GM18505 (cell line): ENCODE data around the gene IRX1.

ENCODE experiments used
- ATAC-seq: cut with Tn5 transposase; IDR thresholded peaks from one replicate; pipeline ENCODE4 v1.9.1; 2021; ENCODE audit not compliant: unreplicated experiment
- POLR2A ChIP-seq: IDR thresholded peaks from 4 replicates; pipeline ENCODE4 v1.6.1; 2011; ENCODE audit warnings: borderline replicate concordance; ENCODE audit not compliant: insufficient read depth, insufficient read length; ENCODE audit errors: extremely low read depth

IRX1 gene

DNA sequence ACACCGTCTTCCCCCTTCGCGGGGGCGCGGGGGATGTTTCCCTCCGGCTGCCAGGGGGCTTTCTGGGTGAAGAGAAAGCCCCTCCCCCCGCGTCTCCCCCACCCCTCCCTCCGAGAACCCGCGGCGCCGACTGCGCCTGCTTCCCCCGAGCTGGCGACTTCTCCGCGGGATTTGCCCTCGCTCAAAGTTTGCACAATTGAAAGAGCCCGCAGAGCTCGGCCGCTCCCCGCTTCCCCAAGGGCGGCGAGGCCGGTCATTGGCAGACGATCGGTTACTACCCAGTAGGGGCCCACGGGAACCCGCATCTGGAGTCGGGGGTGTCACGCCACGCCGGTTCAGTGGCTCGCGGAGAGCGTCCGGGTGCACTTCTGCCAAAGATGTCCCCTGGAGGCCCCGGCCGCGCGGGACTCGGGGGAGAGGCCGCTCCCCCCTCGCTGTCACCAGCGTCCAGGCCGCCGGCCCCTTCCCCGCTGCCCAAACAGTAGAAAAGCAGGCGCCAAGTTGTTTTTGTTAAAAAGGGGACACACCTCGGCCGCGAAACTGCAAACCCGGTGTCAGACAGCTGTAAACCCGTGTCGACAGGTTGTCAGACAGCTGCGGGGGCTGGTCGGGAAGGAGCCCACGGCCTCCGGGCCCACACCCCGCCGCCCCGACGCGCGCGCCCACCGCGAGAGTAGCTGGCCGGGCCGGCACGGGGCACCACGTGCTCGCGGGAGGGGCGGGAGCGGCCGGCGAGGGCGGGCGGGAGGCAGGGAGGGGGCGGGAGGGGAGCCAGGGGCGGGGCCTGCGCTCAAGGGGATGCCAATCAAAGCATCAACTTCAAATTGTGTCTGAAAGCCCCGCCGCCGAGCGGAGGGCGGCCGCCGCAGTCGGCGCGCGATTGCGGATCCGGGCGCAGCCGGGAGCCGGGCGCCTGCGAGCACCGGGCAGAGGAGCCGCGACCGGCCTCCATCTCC is at the start of gene IRX1:
Gene IRX1, plus strand, starts transcription at position 827 of the 956 bp plus-strand sequence. CDS start 274 bp downstream, outside the sequence.
- no peak for TF ChIP-seq POLR2A
- ATAC-seq = no peak

DNA sequence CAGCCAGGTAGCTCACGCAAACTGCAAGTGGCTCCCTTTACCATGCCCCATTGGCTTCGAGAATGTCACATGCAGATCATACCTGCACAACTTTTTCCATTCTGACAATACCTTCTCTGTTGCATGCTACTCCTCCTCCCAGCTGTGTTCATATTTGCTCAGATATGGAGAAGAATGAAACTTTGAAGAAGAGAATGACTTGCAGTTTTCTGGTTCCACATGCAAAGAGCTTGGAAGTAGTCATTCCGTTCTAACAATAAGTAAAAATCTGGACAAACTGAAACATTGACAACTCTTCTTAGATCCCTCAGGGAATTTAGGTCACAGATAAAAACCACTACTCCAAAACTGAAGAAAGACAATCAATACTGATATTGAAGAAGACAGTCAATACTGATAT is 49.6 kb upstream of the IRX1 start:
- TF ChIP-seq POLR2A = no peak
- no peak for ATAC-seq

DNA sequence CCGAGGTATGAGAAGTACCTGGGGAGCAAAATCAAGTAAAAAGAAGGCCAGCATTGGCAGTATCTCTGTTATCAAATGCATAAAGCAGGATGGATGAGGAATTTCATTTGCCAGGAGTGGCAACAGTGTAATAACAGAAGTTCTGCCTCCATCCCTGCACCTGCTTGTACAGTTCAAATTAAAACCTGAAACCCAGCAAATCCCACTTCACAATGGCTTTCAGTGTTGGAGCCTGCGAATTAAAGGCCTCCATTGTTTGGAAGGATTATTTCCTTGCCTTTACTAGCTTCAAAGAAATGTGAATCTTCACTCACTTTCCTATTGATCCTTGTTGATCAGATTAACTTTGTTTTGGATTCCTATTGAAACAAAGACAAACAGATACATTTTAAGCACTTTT is 31.5 kb upstream of the IRX1 start:
- TF ChIP-seq POLR2A = no peak
- no peak for ATAC-seq

DNA sequence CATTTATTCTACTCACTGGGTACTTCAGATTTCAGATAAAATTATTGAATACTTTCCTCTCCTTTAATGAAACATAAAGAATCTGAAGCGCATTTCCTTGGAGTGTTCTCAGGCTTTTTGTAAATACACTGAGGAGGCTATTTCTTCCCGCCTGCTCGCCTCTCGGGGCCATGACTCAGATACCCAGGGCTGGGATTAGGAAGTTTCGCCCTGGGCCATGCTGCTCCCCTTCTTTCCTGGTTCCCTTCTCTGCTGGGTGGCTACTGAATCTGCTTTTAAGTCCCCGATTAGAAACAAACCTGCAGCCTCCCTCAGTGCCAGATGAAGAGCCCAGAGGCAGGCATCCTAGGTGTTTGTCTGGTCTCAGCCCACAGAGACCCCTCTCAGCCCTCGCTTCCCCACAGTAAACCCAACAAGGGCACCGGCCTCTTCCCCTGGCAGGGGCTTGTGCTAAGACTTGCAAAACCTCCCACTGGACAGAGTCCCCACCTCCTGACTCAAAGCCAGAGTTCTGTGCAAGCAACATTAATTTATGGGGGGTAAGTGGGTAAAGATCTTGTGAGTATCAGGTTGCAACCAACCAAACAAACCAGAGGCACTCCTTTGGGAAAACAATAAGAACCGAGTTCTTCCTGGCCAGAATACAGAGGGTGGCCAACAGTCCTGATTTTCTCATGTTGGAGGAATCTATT is 30.7 kb upstream of the IRX1 start:
- ATAC-seq = no peak
- no peak for TF ChIP-seq POLR2A

DNA sequence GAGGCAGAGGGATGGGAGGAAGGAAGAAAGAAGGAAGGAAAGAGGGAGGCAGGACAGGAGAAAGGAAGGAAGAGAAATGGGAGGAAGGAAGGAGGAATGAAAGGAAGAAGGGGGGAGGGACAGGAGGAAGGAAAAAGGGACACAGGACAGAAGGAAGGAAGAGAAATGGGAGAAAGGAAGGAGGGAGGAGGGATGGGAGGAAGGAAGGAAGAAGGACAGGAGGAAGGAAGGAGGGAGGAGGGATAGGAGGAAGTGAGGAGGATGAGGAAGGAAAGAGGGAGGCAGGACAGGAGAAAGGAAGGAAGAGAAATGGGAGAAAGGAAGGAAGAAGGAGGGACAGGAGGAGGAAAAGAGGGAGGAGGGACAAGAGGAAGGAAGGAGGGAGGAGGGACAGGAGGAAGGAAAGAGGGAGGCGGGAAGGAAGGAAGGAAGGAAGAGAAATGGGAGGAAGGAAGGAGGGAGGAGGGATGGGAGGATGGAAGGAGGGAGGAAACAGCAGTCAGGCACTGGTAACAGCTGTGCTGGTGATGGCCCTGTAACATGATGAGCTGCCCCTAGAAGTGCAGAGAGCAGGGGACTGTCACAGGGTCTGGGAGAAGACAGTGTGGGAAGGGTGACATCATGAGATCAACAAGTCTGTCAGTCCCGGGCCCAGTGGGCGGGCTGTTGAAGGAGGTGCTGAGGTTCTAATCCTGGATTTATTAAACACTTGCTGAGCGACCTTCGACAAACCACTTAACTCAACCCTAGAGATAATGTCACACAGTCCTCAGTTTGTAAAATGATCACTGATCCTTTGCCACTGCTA is 10.7 kb upstream of the IRX1 start:
- ATAC-seq = no peak
- TF ChIP-seq POLR2A = no peak

DNA sequence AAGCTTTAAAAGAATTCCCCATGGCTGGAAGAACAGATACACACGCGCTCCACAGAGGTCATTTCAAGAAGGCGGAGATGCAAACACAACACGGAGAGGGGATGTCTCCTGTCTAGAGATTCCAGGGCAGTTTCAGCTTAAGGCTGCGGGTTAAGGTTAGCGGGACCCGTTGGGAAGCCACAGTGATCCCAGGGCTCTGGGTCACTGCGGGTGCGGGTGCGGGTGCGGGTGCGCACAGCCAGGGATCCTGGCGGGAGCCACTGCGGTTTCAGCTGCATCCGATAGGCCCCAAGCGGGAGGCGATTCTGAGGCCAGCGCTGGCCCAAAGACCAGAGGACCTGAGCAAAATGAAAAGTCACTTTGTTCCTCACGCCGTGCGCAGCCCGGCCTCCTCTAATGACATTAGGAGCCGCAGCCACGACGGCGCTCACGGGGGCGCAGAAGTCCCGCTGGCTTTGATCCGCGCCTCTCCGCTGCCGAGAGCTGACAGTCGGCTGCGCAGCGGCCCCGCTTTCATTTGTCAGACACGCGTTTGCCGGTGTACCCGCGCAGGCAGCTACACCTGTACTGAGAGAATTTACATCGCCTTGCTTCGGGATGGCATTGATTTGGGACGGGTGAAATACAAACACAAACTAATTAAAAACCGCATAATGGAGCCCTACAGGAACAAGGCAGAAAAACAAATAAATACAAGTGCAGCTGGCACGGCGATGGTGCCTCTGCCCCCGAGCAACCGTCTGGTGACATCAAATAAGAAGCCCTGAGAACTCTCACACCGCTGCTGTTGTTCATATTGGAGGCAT is 5.3 kb upstream of the IRX1 start:
- no peak for TF ChIP-seq POLR2A
- ATAC-seq = no peak

DNA sequence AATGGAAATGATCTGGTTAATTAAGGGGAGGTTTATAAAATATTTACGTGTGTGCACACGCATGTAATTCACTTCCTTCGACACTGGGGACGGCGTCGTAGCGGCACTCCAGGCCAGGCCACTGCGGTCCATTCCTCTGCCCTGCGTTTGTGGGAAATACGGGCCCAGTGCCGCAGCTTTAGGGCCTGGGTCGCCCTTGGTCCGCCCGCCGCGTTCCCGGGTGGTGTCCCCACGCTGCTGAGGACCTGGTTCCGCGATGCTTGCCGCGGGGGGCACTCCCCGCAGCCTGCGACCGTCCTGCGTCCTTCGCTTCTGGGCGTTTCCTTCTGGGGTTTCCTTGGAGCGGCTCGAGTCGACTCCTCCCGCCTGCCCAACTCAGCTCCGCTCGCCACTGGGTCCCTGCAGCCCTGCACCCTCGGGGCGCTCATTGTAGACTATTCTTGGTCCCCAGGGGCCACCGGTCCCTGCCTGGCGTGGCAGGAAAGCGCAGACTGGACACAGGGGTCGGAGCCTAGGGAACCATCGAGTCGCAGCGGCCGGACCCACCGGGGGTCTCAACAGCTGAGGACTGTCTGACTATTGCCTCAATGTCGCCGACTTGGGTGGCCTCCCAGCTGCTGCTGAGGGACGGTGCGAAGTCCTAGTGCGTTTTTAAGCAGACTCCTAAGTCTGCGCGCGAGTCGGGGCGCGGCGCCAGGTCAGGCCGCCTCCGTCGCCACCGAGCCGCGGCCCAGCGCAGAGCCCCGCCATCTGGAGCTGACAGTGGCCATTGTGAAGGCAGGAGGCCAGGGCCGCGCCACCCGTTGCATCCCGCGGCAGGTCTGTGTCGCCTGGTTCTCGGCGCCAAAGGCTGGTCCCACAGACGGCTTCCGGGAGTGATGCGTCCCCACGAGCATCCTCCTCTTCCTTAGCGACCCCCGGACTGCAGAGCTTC is 4.4 kb upstream of the IRX1 start:
- no peak for ATAC-seq
- TF ChIP-seq POLR2A = no peak

DNA sequence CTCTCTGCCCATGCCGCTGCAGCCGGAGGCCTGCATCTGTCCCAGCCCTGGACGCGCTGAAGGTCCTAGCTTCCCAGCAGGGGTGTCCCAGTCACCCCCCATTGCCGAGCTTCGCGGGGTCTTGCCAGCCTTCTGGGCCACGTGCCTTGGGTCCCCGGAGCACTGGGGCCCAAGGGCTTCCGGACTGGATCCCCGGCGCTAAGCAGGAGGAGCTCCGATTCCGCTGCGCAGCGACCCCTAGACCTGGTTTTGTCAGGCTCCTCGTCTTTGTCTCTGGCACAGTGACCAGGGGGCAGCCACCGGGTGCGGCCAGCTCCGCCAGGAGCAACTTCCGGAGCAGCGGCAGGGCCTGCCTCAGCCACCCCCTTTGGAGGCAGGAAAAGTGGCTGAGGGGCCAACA is 3.3 kb upstream of the IRX1 start:
- TF ChIP-seq POLR2A = no peak
- no peak for ATAC-seq

DNA sequence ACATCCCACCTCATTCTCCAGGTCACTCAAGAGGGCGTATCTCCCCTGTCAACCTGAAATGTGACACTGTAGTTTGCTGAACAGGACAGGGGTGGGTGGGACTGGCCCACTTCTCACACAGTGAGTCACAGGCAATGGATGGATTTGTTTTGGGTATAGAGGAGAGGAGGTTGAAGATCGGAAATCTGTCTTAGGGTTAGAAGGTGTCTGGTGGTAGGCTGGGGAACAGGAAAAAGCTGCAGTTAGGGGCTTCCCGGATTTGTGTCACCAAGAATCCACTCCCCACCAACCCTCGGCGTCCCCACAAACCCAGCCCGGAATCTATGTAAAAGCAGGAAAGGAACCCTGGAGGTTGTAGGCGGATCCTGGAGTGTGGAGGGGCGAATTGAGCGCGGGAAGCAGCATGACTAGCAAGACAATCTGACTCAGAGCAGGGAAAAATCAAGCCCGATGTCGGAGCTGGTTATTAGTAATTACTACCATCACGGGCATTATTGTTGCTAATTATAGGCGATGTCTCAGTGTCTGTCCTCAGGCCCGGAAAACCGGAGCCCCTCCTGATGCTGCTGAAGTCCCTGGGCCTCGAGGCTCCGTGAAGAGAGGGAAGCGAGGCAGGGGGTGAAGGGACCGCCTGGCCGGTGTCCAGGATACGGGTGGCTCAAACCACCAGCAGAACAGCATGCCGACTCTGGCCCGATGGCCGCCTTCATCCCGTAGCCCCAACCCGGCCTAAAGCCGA is 1.7 kb upstream of the IRX1 start:
- ATAC-seq = no peak
- TF ChIP-seq POLR2A = no peak

DNA sequence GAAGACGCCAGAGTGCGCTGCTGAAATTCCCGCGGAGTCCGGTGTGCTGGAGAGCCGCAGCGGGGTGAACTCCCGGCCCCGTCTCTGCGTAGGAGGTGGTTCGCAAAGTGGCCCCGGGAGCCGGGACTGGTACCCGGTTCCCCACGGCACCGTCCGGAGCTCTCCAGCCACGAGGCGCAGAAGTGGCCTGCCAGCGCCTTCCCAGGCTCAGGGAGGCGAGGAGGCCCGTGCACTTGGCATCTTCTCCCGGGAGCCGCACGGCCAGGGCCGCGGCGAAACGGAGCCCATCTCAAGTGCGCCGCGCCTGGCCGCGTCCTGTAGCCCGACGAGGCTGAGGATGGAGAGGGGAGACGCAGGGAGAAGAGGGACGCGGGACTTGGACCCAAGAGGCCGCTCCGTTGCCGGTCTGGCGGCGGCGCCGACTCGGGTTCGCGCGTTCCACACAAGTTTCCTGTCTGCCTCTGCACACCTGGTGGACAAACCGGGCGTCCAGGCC is 1.1 kb upstream of the IRX1 start:
- TF ChIP-seq POLR2A = no peak
- ATAC-seq = no peak
